HepG2 (cell line): ENCODE measurements around the gene SLC38A3. TPM values are rescaled to one million over a fixed set of nuclear protein-coding genes. Genes with fewer than 3 reads are reported as not detected.

Source experiments
- MAX ChIP-seq: IDR thresholded peaks from 2 replicates; pipeline ENCODE4 v1.6.1; 2012; ENCODE audit warnings: inconsistent platforms
- NFAT5 ChIP-seq: sonication (generic); formaldehyde crosslinking; IDR thresholded peaks from 2 replicates; pipeline ENCODE4 v1.4.0; 2020; ENCODE audit warnings: missing genetic modification reagents
- RBAK ChIP-seq: sonication (generic); formaldehyde crosslinking; IDR thresholded peaks from 2 replicates; pipeline ENCODE4 v1.5.1; 2020; ENCODE audit warnings: mild to moderate bottlenecking, missing genetic modification reagents
- RFX3 ChIP-seq: IDR thresholded peaks from 2 replicates; pipeline ENCODE4 v1.6.1; 2016; ENCODE audit warnings: missing biosample characterization, missing genetic modification reagents
- SNAPC5 ChIP-seq: sonication (generic); formaldehyde crosslinking; IDR thresholded peaks from 2 replicates; pipeline ENCODE4 v1.8.1; 2023; ENCODE audit warnings: mild to moderate bottlenecking, missing genetic modification reagents, borderline replicate concordance
- SOX13 ChIP-seq, 3 experiments: fragments of 450-650 bp in 1 of 3; sonication (generic) in 1 of 3; formaldehyde crosslinking in 1 of 3; IDR thresholded peaks in 2 of 3; conservative IDR thresholded peaks in 1 of 3; 2 replicates each; pipeline versions ENCODE4 v1.5.0 to v1.6.1; 2016 to 2020; ENCODE audit warnings: antibody characterized with exemption in 1 of 3, mild to moderate bottlenecking in 1 of 3, missing compliant biosample characterization in 1 of 3, missing genetic modification reagents in 1 of 3, moderate library complexity in 1 of 3
- STAG1 ChIP-seq: sonication (generic); formaldehyde crosslinking; IDR thresholded peaks from 2 replicates; pipeline ENCODE4 v1.4.0; 2020; ENCODE audit warnings: missing genetic modification reagents
- ZBTB1 ChIP-seq: sonication (generic); formaldehyde crosslinking; IDR thresholded peaks from 2 replicates; pipeline ENCODE4 v1.4.0; 2020; ENCODE audit warnings: missing genetic modification reagents, borderline replicate concordance
- ZBTB10 ChIP-seq: sonication (generic); formaldehyde crosslinking; IDR thresholded peaks from 2 replicates; pipeline ENCODE4 v1.4.0; 2020; ENCODE audit warnings: missing genetic modification reagents, borderline replicate concordance
- ZBTB4 ChIP-seq: sonication (generic); formaldehyde crosslinking; IDR thresholded peaks from 2 replicates; pipeline ENCODE4 v1.4.0; 2020; ENCODE audit warnings: missing genetic modification reagents, mild to moderate bottlenecking, borderline replicate concordance
- ZKSCAN5 ChIP-seq: sonication (generic); formaldehyde crosslinking; IDR thresholded peaks from 2 replicates; pipeline ENCODE4 v1.5.1; 2020; ENCODE audit warnings: mild to moderate bottlenecking, missing genetic modification reagents
- ZNF512 ChIP-seq: sonication (generic); formaldehyde crosslinking; IDR thresholded peaks from 2 replicates; pipeline ENCODE4 v1.4.0; 2020; ENCODE audit warnings: mild to moderate bottlenecking, missing genetic modification reagents
- ZNF616 ChIP-seq: sonication (generic); formaldehyde crosslinking; IDR thresholded peaks from 2 replicates; pipeline ENCODE4 v1.5.0; 2020; ENCODE audit warnings: low read depth, mild to moderate bottlenecking, missing genetic modification reagents
- polyA plus RNA-seq, 8 experiments: library from polyadenylated mRNA; depleted of rRNA in 3 of 8; stranded (reverse) in 7 of 8; unstranded in 1 of 8; fragments of >200 nt; fragmentation: Illumina TruSeq in 4 of 8; extraction: Trizol in 4 of 8; gene quantifications; 2 replicates each; pipeline versions ENCODE4 v1.2.1 to v1.2.3, GENCODE V29; 2011 to 2016; ENCODE audit warnings: low read depth in 4 of 8, missing spikeins in 1 of 8, mixed read lengths in 1 of 8; ENCODE audit not compliant: insufficient read depth in 1 of 8
- total RNA-seq, 5 experiments: library from RNA; depleted of rRNA; stranded (reverse); fragments of >200 nt; fragmentation: Illumina TruSeq; extraction: Trizol; gene quantifications; 2 replicates each; pipeline ENCODE4 v1.2.3, GENCODE V29; 2016; ENCODE audit warnings: low read depth in 1 of 5

Gene SLC38A3
- total and polyA plus RNA-seq, 2 of the 13 experiments (the other 11 are each of a cell fraction or from before 2014, with no cell fraction given) = 29.8 to 164 TPM

- TF ChIP-seq ZBTB10 (CRISPR knock-in tag) (no peak), SOX13 (IDR thresholded peaks at IDR 0.05) (no peak), SOX13 (CRISPR knock-in tag; conservative IDR thresholded peaks at IDR 0.05 in 1 of 2, IDR thresholded peaks at IDR 0.05 in 1 of 2) (peak in 1 of 2 experiments; percentile 51; a peak in 1 of 4 replicates), SNAPC5 (CRISPR knock-in tag) (no peak), ZKSCAN5 (CRISPR knock-in tag) (no peak), STAG1 (CRISPR knock-in tag) (peak; percentile 76), NFAT5 (no peak), ZBTB4 (no peak; the same call in 1 of the 2 replicates), ZBTB1 (no peak), RFX3 (0 out of 2 replicates have a peak, but pooled peaks have one; percentile 11), ZNF616 (CRISPR knock-in tag) (no peak), MAX (no peak), ZNF512 (CRISPR knock-in tag) (no peak), RBAK (CRISPR knock-in tag) (0 out of 2 replicates have a peak, but pooled peaks have one; percentile 46)
Observed at GRCh38 chr3:50245831-50246516, 40.9 kb downstream of the SLC38A3 start (continued).
